Brain microvascular endothelial cell (primary cell): ENCODE measurements around the gene CRHR2.
"Not testable (repeated sequence)": the region's sequence is repeated elsewhere in the genome, so short reads cannot be mapped to it uniquely, and the experiment has no call there.

Source experiments
- DNase-seq: peaks from one replicate; pipeline ENCODE4 v3.0.0-alpha.2; 2020
- H3K27ac ChIP-seq: fragments of 250-450 bp; sonication (Bioruptor Pico); 2 replicates; pipeline ENCODE4 v1.5.1; 2020; ENCODE audit warnings: mild to moderate bottlenecking, moderate library complexity
- H3K27me3 ChIP-seq: fragments of 250-450 bp; sonication (Bioruptor Pico); replicated peaks from 2 replicates; pipeline ENCODE4 v1.5.1; 2020; ENCODE audit warnings: mild to moderate bottlenecking
- H3K36me3 ChIP-seq: fragments of 250-450 bp; sonication (Bioruptor Pico); replicated peaks from 2 replicates; pipeline ENCODE4 v1.5.1; 2020; ENCODE audit warnings: mild to moderate bottlenecking
- H3K4me3 ChIP-seq: 2 replicates; pipeline ENCODE4 v1.5.1; 2011; ENCODE audit warnings: low read depth, mild to moderate bottlenecking, control low read depth, low read length, moderate library complexity
- CTCF ChIP-seq: IDR thresholded peaks from 2 replicates; pipeline ENCODE4 v1.5.1; 2011; ENCODE audit warnings: low read depth, mild to moderate bottlenecking, moderate library complexity, low read length, control low read depth, inconsistent platforms; ENCODE audit errors: missing control alignments
- in situ Hi-C: cut with HindIII; loops from 2 replicates; pipeline ENCODE4 v1.10.0; 2017; ENCODE audit warnings: low sequenced_read_pairs, low pct_ligation_motif_present

CRHR2 gene

GRCh38 chr7:30645661-30646060 is 36.6 kb downstream of the CRHR2 start:
- Histone ChIP-seq H3K27ac (no peak overlapping the region), H3K4me3 (no peak overlapping the region), H3K27me3 (no peaks in the 10 kb centered on the region), H3K36me3 (peaks cover 24% of the 10 kb centered on the region)
- in situ Hi-C loops: no loop called here
- no peak for TF ChIP-seq CTCF
- DNase-seq: no peak

GRCh38 chr7:30644286-30644955 is 37.8 kb downstream of the CRHR2 start:
- Histone ChIP-seq H3K27me3 (no peaks in the 10 kb centered on the region), H3K36me3 (peaks cover 24% of the 10 kb centered on the region), H3K27ac (no peak overlapping the region), H3K4me3 (no peak overlapping the region)
- DNase-seq: no peak
- in situ Hi-C loops: no loop called here
- no peak for TF ChIP-seq CTCF

- H3K36me3 ChIP-seq: peaks cover 24% of the 10 kb centered on the region
- DNase-seq: no peak
- H3K27me3 ChIP-seq: no peaks in the 10 kb centered on the region
- in situ Hi-C loops: no loop called here
- H3K4me3 ChIP-seq: no peak overlapping the region
- H3K27ac ChIP-seq: no peak overlapping the region
- TF ChIP-seq CTCF: no peak
Measured at GRCh38 chr7:30642789-30643188, 39.5 kb downstream of the CRHR2 start.

- H3K4me3 ChIP-seq, DNase-seq, H3K27ac ChIP-seq, H3K27me3 ChIP-seq, in situ Hi-C loops: not testable (repeated sequence)
- H3K36me3 ChIP-seq: peaks cover 24% of the 10 kb centered on the region
Measured at GRCh38 chr7:30642322-30642721, 39.9 kb downstream of the CRHR2 start.

- Histone ChIP-seq H3K4me3 (no peak overlapping the region), H3K27ac (no peak overlapping the region), H3K27me3 (no peaks in the 10 kb centered on the region), H3K36me3 (peaks cover 52% of the 10 kb centered on the region)
- in situ Hi-C loops: no loop called here
- no peak for DNase-seq
- no peak for TF ChIP-seq CTCF
Measured at GRCh38 chr7:30635798-30636197, 46.5 kb downstream of the CRHR2 start.

- in situ Hi-C loops: no loop called here
- no peak overlapping the region for H3K4me3 ChIP-seq
- H3K27ac ChIP-seq: no peak overlapping the region
- peaks cover 59% of the 10 kb centered on the region for H3K36me3 ChIP-seq
- TF ChIP-seq CTCF: no peak
- no peaks in the 10 kb centered on the region for H3K27me3 ChIP-seq
- DNase-seq: no peak
Measured at GRCh38 chr7:30634634-30635201, 47.5 kb downstream of the CRHR2 start.
